Measurements from ENCODE around the gene SEC23IP. TPM values are rescaled to one million over a fixed set of nuclear protein-coding genes. Genes with fewer than 3 reads are reported as not detected.

SEC23IP gene
- polyA plus RNA-seq (2013, experiment 1 of 2) = 39.9 TPM
- 36.7 TPM for polyA plus RNA-seq (2013, experiment 2 of 2)

- peak within 1 kb of the TSS; percentile 77 for H3K4me3 ChIP-seq (ENCODE audit: low read length)
- H3K9ac ChIP-seq (ENCODE audit: low read depth, low read length) = peak within 1 kb of the TSS; percentile 80
- H3K27me3 ChIP-seq (ENCODE audit: insufficient read depth, low read length) = no peaks in the 10 kb centered on the region
- H3K36me3 ChIP-seq (ENCODE audit: insufficient read depth, low read length) = peaks cover 18% of the 10 kb centered on the region
- WGBS = under 1% methylated on average over 59 of the region's 61 CpGs
- H3K4me1 ChIP-seq (ENCODE audit: insufficient read depth, low read length) = peaks cover 5% of the 10 kb centered on the region; the same call in 1 of the 2 replicates
- peak within 1 kb of the TSS; percentile 79 for H3K27ac ChIP-seq (ENCODE audit: low read depth, low read length)
- H3K9me3 ChIP-seq (ENCODE audit: insufficient read depth, low read depth, low read length) = no peaks in the 10 kb centered on the region
Measured at GRCh38 chr10:119892188-119893065, at the start of gene SEC23IP. Gene SEC23IP (plus strand): TSS chr10:119892730. CDS start chr10:119892783, 53 bp downstream.

- WGBS = 100% methylated on average over 1 of the region's 1 CpG
- Histone ChIP-seq H3K9ac (ENCODE audit: low read depth, low read length) (no peak overlapping the region), H3K4me3 (ENCODE audit: low read length) (no peak overlapping the region), H3K27me3 (ENCODE audit: insufficient read depth, low read length) (no peaks in the 10 kb centered on the region), H3K4me1 (ENCODE audit: insufficient read depth, low read length) (peaks cover 8% of the 10 kb centered on the region; the same call in 1 of the 2 replicates), H3K27ac (ENCODE audit: low read depth, low read length) (no peak overlapping the region), H3K9me3 (ENCODE audit: insufficient read depth, low read depth, low read length) (no peaks in the 10 kb centered on the region), H3K36me3 (ENCODE audit: insufficient read depth, low read length) (peaks cover 96% of the 10 kb centered on the region)
Measured at GRCh38 chr10:119845656-119846055, 46.9 kb upstream of the SEC23IP start.

- H3K4me3 ChIP-seq (ENCODE audit: low read length) = no peak overlapping the region
- H3K27ac ChIP-seq (ENCODE audit: low read depth, low read length) = peak overlapping the region; percentile 72
- WGBS = 74% methylated on average over 6 of the region's 6 CpGs
- H3K4me1 ChIP-seq (ENCODE audit: insufficient read depth, low read length) = peaks cover 8% of the 10 kb centered on the region; the same call in 1 of the 2 replicates
- H3K27me3 ChIP-seq (ENCODE audit: insufficient read depth, low read length) = no peaks in the 10 kb centered on the region
- H3K9ac ChIP-seq (ENCODE audit: low read depth, low read length) = no peak overlapping the region; the same call in 1 of the 2 replicates
- no peaks in the 10 kb centered on the region for H3K9me3 ChIP-seq (ENCODE audit: insufficient read depth, low read depth, low read length)
- peaks cover 95% of the 10 kb centered on the region for H3K36me3 ChIP-seq (ENCODE audit: insufficient read depth, low read length)
Measured at GRCh38 chr10:119849031-119849789, 43.3 kb upstream of the SEC23IP start.

GRCh38 chr10:119849944-119850343, 42.6 kb upstream of the SEC23IP start:
- Histone ChIP-seq H3K27me3 (ENCODE audit: insufficient read depth, low read length) (no peaks in the 10 kb centered on the region), H3K4me3 (ENCODE audit: low read length) (no peak overlapping the region), H3K9me3 (ENCODE audit: insufficient read depth, low read depth, low read length) (no peaks in the 10 kb centered on the region), H3K9ac (ENCODE audit: low read depth, low read length) (no peak overlapping the region), H3K4me1 (ENCODE audit: insufficient read depth, low read length) (peaks cover 8% of the 10 kb centered on the region; the same call in 1 of the 2 replicates), H3K36me3 (ENCODE audit: insufficient read depth, low read length) (peaks cover 93% of the 10 kb centered on the region), H3K27ac (ENCODE audit: low read depth, low read length) (peak overlapping the region; percentile 23; the same call in 1 of the 2 replicates)
- over 99% methylated on average over 3 of the region's 3 CpGs for WGBS

- peaks cover 93% of the 10 kb centered on the region for H3K36me3 ChIP-seq (ENCODE audit: insufficient read depth, low read length)
- H3K27ac ChIP-seq (ENCODE audit: low read depth, low read length) = no peak overlapping the region
Measured at GRCh38 chr10:119852277-119852676, 40.3 kb upstream of the SEC23IP start.

GRCh38 chr10:119852822-119853221, 39.7 kb upstream of the SEC23IP start:
- peaks cover 8% of the 10 kb centered on the region; the same call in 1 of the 2 replicates for H3K4me1 ChIP-seq (ENCODE audit: insufficient read depth, low read length)
- H3K9ac ChIP-seq (ENCODE audit: low read depth, low read length) = no peak overlapping the region
- H3K9me3 ChIP-seq (ENCODE audit: insufficient read depth, low read depth, low read length) = no peaks in the 10 kb centered on the region
- 98% methylated on average over 6 of the region's 6 CpGs for WGBS
- H3K27me3 ChIP-seq (ENCODE audit: insufficient read depth, low read length) = no peaks in the 10 kb centered on the region
- H3K36me3 ChIP-seq (ENCODE audit: insufficient read depth, low read length) = peaks cover 93% of the 10 kb centered on the region
- H3K27ac ChIP-seq (ENCODE audit: low read depth, low read length) = no peak overlapping the region
- H3K4me3 ChIP-seq (ENCODE audit: low read length) = no peak overlapping the region

More at GRCh38 chr10:119852277-119852676, 40.3 kb upstream of the SEC23IP start:
- Histone ChIP-seq H3K4me3 (ENCODE audit: low read length) (no peak overlapping the region), H3K27me3 (ENCODE audit: insufficient read depth, low read length) (no peaks in the 10 kb centered on the region), H3K9ac (ENCODE audit: low read depth, low read length) (no peak overlapping the region), H3K4me1 (ENCODE audit: insufficient read depth, low read length) (peaks cover 8% of the 10 kb centered on the region; the same call in 1 of the 2 replicates), H3K9me3 (ENCODE audit: insufficient read depth, low read depth, low read length) (no peaks in the 10 kb centered on the region)
- WGBS = 88% methylated on average over 4 of the region's 6 CpGs

- Histone ChIP-seq H3K9me3 (ENCODE audit: insufficient read depth, low read depth, low read length) (no peaks in the 10 kb centered on the region), H3K9ac (ENCODE audit: low read depth, low read length) (no peak overlapping the region), H3K27ac (ENCODE audit: low read depth, low read length) (no peak overlapping the region), H3K27me3 (ENCODE audit: insufficient read depth, low read length) (no peaks in the 10 kb centered on the region), H3K36me3 (ENCODE audit: insufficient read depth, low read length) (peaks cover 93% of the 10 kb centered on the region), H3K4me3 (ENCODE audit: low read length) (no peak overlapping the region), H3K4me1 (ENCODE audit: insufficient read depth, low read length) (peaks cover 8% of the 10 kb centered on the region; the same call in 1 of the 2 replicates)
- WGBS = 100% methylated on average over 1 of the region's 1 CpG
Measured at GRCh38 chr10:119853574-119853973, 39.0 kb upstream of the SEC23IP start.

GRCh38 chr10:119858063-119858462, 34.5 kb upstream of the SEC23IP start:
- peaks cover 10% of the 10 kb centered on the region; the same call in 1 of the 2 replicates for H3K4me1 ChIP-seq (ENCODE audit: insufficient read depth, low read length)
- no peaks in the 10 kb centered on the region for H3K27me3 ChIP-seq (ENCODE audit: insufficient read depth, low read length)
- no peak overlapping the region for H3K9ac ChIP-seq (ENCODE audit: low read depth, low read length)
- 90% methylated on average over 1 of the region's 1 CpG for WGBS
- H3K36me3 ChIP-seq (ENCODE audit: insufficient read depth, low read length) = peaks cover 58% of the 10 kb centered on the region
- no peak overlapping the region for H3K27ac ChIP-seq (ENCODE audit: low read depth, low read length)
- H3K4me3 ChIP-seq (ENCODE audit: low read length) = no peak overlapping the region
- no peaks in the 10 kb centered on the region for H3K9me3 ChIP-seq (ENCODE audit: insufficient read depth, low read depth, low read length)

- H3K27me3 ChIP-seq (ENCODE audit: insufficient read depth, low read length) = no peaks in the 10 kb centered on the region
- H3K9ac ChIP-seq (ENCODE audit: low read depth, low read length) = no peak overlapping the region
- 73% methylated on average over 1 of the region's 1 CpG for WGBS
- H3K4me3 ChIP-seq (ENCODE audit: low read length) = no peak overlapping the region
- peaks cover 45% of the 10 kb centered on the region for H3K36me3 ChIP-seq (ENCODE audit: insufficient read depth, low read length)
- H3K4me1 ChIP-seq (ENCODE audit: insufficient read depth, low read length) = peaks cover 10% of the 10 kb centered on the region; the same call in 1 of the 2 replicates
- H3K9me3 ChIP-seq (ENCODE audit: insufficient read depth, low read depth, low read length) = peaks cover 6% of the 10 kb centered on the region; the same call in 1 of the 2 replicates
- no peak overlapping the region for H3K27ac ChIP-seq (ENCODE audit: low read depth, low read length)
Measured at GRCh38 chr10:119859420-119860258, 32.9 kb upstream of the SEC23IP start.

GRCh38 chr10:119860866-119861607, 31.5 kb upstream of the SEC23IP start:
- Histone ChIP-seq H3K36me3 (ENCODE audit: insufficient read depth, low read length) (peaks cover 41% of the 10 kb centered on the region), H3K27ac (ENCODE audit: low read depth, low read length) (no peak overlapping the region; the same call in 1 of the 2 replicates), H3K4me3 (ENCODE audit: low read length) (no peak overlapping the region), H3K9me3 (ENCODE audit: insufficient read depth, low read depth, low read length) (peaks cover 6% of the 10 kb centered on the region; the same call in 1 of the 2 replicates), H3K9ac (ENCODE audit: low read depth, low read length) (no peak overlapping the region), H3K27me3 (ENCODE audit: insufficient read depth, low read length) (no peaks in the 10 kb centered on the region), H3K4me1 (ENCODE audit: insufficient read depth, low read length) (peaks cover 10% of the 10 kb centered on the region; the same call in 1 of the 2 replicates)
- WGBS = 48% methylated on average over 5 of the region's 7 CpGs

All from HUES64 (cell line).